Natural killer cell (primary cell): ENCODE data around the gene TIMM9. TPM values are rescaled to one million over a fixed set of nuclear protein-coding genes. Genes with fewer than 3 reads are reported as not detected.

Source experiments
- ATAC-seq, 3 donors: fragments of 150-1000 bp in 2 of 3; fragments of 200-7000 bp in 1 of 3; cut with Tn5 transposase; 1 replicate in 1 of 3; 2 replicates in 2 of 3; pipeline ENCODE4 v1.10.0; 2021; ENCODE audit warnings: mild to moderate bottlenecking in 2 of 3, moderate library complexity in 2 of 3
- DNase-seq, 2 donors: peaks; one replicate each; pipeline versions ENCODE4 v3.0.0 to v3.0.0-alpha.2; 2013 to 2021; ENCODE audit warnings: mixed read lengths in 1 of 2
- H3K27ac ChIP-seq: one replicate; pipeline ENCODE4 v1.5.1; 2013; ENCODE audit warnings: mild to moderate bottlenecking, low read length
- H3K27me3 ChIP-seq: one replicate; pipeline ENCODE4 v1.6.1; 2013; ENCODE audit warnings: low read length; ENCODE audit not compliant: control insufficient read depth, insufficient read depth
- H3K36me3 ChIP-seq: one replicate; pipeline ENCODE4 v1.6.1; 2013; ENCODE audit warnings: low read length; ENCODE audit not compliant: control insufficient read depth, insufficient read depth
- H3K4me1 ChIP-seq: one replicate; pipeline ENCODE4 v1.6.1; 2013; ENCODE audit warnings: low read length; ENCODE audit not compliant: control insufficient read depth, insufficient read depth
- H3K4me3 ChIP-seq: one replicate; pipeline ENCODE4 v1.5.1; 2013; ENCODE audit warnings: low read length
- H3K9me3 ChIP-seq: one replicate; pipeline ENCODE4 v1.6.1; 2013; ENCODE audit warnings: low read length; ENCODE audit not compliant: control insufficient read depth, insufficient read depth
- H3K27ac Mint-ChIP-seq, 2 donors: one replicate each; pipeline ENCODE4 v1.8.0; 2022; ENCODE audit warnings: mild to moderate bottlenecking in 2 of 2, mixed read lengths in 2 of 2, moderate library complexity in 1 of 2
- H3K27me3 Mint-ChIP-seq, 2 donors: one replicate each; pipeline ENCODE4 v1.8.0; 2022; ENCODE audit warnings: low read depth in 2 of 2, mixed read lengths in 2 of 2
- H3K36me3 Mint-ChIP-seq: one replicate; pipeline ENCODE4 v1.8.0; 2022; ENCODE audit warnings: mixed read lengths
- H3K4me1 Mint-ChIP-seq, 2 donors: one replicate each; pipeline ENCODE4 v1.8.0; 2022; ENCODE audit warnings: mixed read lengths in 2 of 2
- H3K4me3 Mint-ChIP-seq: one replicate; pipeline ENCODE4 v1.8.0; 2022; ENCODE audit warnings: mild to moderate bottlenecking, moderate library complexity, mixed read lengths
- H3K9me3 Mint-ChIP-seq, 2 donors: one replicate each; pipeline ENCODE4 v1.8.0; 2022; ENCODE audit warnings: mixed read lengths in 2 of 2
- WGBS: methylation state at CpG from one replicate; pipeline ENCODE4 v1.1.7; 2013; ENCODE audit warnings: missing lambda C conversion rate; ENCODE audit not compliant: insufficient coverage; 5-methylcytosine and 5-hydroxymethylcytosine counted together
- intact Hi-C: fragments of 100-400 bp; cut with micrococcal nuclease; formaldehyde crosslinking; loops from one replicate; pipeline ENCODE4 v1.14.2; 2022
- total RNA-seq, 4 donors: library from RNA; stranded (reverse); fragments of 120-200 nt in 1 of 4; gene quantifications; one replicate each; pipeline versions ENCODE4 v1.2.3 to v1.2.4, GENCODE V29; 2013 to 2022
- TF ChIP-seq, protein P1 (sequence below): fragments of 200-600 bp; IDR thresholded peaks from one replicate; pipeline ENCODE4 v1.8.0; 2022; ENCODE audit warnings: antibody characterized with exemption

Gene TIMM9, protein sequence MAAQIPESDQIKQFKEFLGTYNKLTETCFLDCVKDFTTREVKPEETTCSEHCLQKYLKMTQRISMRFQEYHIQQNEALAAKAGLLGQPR
- 10 to 100 TPM; 18.8 to 19.4 (median 19.2) TPM for total RNA-seq
- total RNA-seq (2013), result 30.4 TPM

DNA sequence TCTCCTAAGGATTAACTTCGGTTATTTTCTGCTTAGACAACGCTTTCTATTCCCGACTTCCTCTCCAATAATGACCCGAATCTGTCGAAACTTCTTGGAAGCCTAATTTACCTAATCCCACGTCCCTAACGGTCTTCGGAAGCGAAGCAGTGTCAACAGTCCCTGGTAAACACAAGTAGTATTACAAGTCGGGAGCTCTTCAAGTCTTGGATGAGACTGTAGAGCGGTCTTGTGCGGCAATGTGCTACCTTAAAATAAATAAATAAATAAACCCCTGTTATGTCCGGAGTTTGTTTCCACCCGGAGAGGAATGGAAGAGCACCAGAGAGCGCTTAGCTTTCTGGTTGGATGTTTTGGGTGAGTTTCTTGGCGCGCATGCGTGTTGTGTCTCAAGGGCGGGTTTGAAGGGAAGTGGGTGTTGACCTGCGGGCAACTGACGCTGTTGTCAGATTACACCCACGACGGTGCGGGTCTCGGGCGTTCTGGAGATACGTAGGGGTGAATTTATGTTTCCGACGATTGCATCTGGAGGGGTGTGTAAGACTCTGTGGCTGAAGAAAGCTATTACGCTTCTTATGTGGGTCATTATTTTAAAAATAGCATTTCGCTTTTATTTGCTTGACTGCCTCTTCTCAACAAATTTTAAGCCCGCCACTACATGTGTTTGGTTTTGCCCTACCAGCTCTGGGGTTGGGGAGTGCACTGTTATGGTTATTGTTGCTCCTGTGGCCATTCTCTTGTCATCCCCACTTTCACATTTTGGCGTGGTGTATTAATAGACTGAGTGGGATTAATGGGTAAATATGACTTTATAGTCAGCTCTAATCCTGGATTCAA, at the start of gene TIMM9, which contains the start of gene KIAA0586:
Gene TIMM9, minus strand, starts transcription at position 251 of the 837 bp plus-strand sequence. CDS start 15,586 bp downstream, outside the sequence.
Gene KIAA0586, plus strand, starts transcription at position 439 of the 837 bp plus-strand sequence. CDS start 546 bp downstream, outside the sequence.
- peak within 1 kb of the TSS; percentile 96 for H3K27ac ChIP-seq
- H3K4me1 ChIP-seq, result peaks cover 11% of the 10 kb centered on the region
- DNase-seq (peak; percentile 91 to 99), ATAC-seq (peak; percentile 90 to 95 (median 91))
- peak within 1 kb of the TSS; percentile 87 for H3K4me3 ChIP-seq
- peaks cover 0 to 3% of the 10 kb centered on the region in 2 donors for H3K27me3 Mint-ChIP-seq
- TF ChIP-seq, protein P1, sequence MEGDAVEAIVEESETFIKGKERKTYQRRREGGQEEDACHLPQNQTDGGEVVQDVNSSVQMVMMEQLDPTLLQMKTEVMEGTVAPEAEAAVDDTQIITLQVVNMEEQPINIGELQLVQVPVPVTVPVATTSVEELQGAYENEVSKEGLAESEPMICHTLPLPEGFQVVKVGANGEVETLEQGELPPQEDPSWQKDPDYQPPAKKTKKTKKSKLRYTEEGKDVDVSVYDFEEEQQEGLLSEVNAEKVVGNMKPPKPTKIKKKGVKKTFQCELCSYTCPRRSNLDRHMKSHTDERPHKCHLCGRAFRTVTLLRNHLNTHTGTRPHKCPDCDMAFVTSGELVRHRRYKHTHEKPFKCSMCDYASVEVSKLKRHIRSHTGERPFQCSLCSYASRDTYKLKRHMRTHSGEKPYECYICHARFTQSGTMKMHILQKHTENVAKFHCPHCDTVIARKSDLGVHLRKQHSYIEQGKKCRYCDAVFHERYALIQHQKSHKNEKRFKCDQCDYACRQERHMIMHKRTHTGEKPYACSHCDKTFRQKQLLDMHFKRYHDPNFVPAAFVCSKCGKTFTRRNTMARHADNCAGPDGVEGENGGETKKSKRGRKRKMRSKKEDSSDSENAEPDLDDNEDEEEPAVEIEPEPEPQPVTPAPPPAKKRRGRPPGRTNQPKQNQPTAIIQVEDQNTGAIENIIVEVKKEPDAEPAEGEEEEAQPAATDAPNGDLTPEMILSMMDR, result no peak
- peaks cover 31 to 38% of the 10 kb centered on the region in 2 donors for H3K4me1 Mint-ChIP-seq
- 0% methylated on average over 28 of the region's 33 CpGs for WGBS
- intact Hi-C loops, result loop anchor here (1.0 to 2.0 kb wide), 4 partner anchors 129 to 227 kb away; partner anchors contain the start of genes ACTR10, ARID4A and PSMA3
- no peaks in the 10 kb centered on the region for H3K27me3 ChIP-seq
- H3K36me3 Mint-ChIP-seq, result no peaks in the 10 kb centered on the region
- H3K36me3 ChIP-seq, result peaks cover 9% of the 10 kb centered on the region
- H3K4me3 Mint-ChIP-seq, result peak within 1 kb of the TSS; percentile 98
- H3K9me3 ChIP-seq, result no peaks in the 10 kb centered on the region
- peak within 1 kb of the TSS; percentile 95 to 98 for H3K27ac Mint-ChIP-seq
- H3K9me3 Mint-ChIP-seq, result no peaks in the 10 kb centered on the region

DNA sequence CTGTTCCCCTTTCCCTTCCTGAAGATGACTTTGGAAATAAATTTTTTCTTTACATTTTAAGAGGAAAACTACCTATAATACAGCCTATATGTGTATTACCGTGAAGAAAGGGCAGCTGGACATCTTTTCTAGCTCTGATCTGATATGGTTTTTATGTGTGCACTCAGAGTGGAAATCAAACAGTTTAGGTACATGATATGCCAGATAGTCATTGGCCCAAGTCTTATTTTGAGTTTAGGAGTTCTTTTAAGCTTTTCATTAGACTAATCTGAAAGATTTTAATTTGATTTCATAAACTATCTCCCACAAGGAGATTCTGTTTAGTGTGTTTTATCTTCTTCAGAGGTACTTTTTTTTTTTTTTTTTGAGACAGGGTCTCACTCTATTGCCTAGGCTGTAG, 49.0 kb upstream of the TIMM9 start:
- H3K4me3 Mint-ChIP-seq, result no peak overlapping the region
- no peaks in the 10 kb centered on the region for H3K27me3 ChIP-seq
- H3K36me3 Mint-ChIP-seq, result no peaks in the 10 kb centered on the region

DNA sequence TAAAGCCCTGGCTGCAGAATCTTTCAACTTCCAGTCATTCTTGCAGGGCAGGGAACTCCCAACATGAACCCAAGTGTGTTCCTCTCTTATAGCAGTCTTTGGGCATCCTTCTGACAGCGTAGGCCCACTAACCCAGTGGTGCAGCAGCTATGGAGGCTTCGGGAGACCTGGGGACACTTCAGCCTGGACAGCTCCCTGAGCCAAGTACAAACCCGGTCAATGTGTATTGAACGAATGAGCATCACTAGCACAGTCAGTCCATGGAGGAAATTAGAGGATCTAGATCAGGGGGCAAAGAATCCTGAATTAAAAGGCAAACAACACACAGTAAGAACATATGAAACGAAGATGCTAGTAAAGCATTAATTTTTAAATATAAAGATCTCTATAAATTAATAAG, 42.0 kb upstream of the TIMM9 start:
- H3K9me3 ChIP-seq, result no peaks in the 10 kb centered on the region
- no peaks in the 10 kb centered on the region for H3K4me1 ChIP-seq
- WGBS, result 94% methylated on average over 4 of the region's 5 CpGs
- Mint-ChIP-seq H3K27ac (no peak overlapping the region), H3K9me3 (no peaks in the 10 kb centered on the region), H3K27me3 (no peaks in the 10 kb centered on the region), H3K36me3 (no peaks in the 10 kb centered on the region), H3K4me3 (no peak overlapping the region), H3K4me1 (no peaks in the 10 kb centered on the region)
- H3K4me3 ChIP-seq, result no peak overlapping the region
- no peaks in the 10 kb centered on the region for H3K27me3 ChIP-seq
- H3K36me3 ChIP-seq, result peaks cover 44% of the 10 kb centered on the region
- TF ChIP-seq, protein P1, result no peak
- intact Hi-C loops, result no loop called here
- DNase-seq (no peak), ATAC-seq (no peak)
- H3K27ac ChIP-seq, result no peak overlapping the region

More for the DNA sequence above, 49.0 kb upstream of the TIMM9 start:
- ATAC-seq (no peak), DNase-seq (no peak)
- Histone ChIP-seq H3K36me3 (peaks cover 22% of the 10 kb centered on the region), H3K27ac (no peak overlapping the region), H3K4me3 (no peak overlapping the region), H3K9me3 (no peaks in the 10 kb centered on the region), H3K4me1 (no peaks in the 10 kb centered on the region)
- no peak overlapping the region for H3K27ac Mint-ChIP-seq
- intact Hi-C loops, result no loop called here
- TF ChIP-seq, protein P1, result no peak
- 100% methylated on average over 1 of the region's 1 CpG for WGBS
- H3K4me1 Mint-ChIP-seq, result no peaks in the 10 kb centered on the region
- H3K27me3 Mint-ChIP-seq, result no peaks in the 10 kb centered on the region
- H3K9me3 Mint-ChIP-seq, result no peaks in the 10 kb centered on the region
